Measurements from ENCODE around the gene FGF14. TPM values are rescaled to one million over a fixed set of nuclear protein-coding genes. Genes with fewer than 3 reads are reported as not detected.

Gene FGF14
- total RNA-seq, 3 donors from 2014 or later: 0.43 to 2.5 (median 0.70) TPM

DNA sequence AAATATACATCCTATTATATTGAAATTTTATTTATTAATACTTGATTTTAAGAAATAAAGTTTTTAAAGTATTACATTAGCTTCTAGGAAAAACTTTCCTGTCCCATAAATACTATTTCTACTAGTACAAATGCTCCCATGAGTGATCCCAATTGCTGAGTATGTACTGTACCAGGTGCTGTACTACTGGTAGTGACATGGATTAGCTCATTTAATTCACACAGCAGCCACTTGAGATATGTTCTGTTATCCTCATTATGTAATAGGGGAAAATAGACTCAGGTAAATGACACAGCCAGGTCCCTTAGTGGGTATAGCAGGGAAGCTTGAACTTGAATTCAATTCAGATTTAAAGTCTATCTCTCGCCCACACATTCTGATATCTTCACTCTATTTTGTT is 363.1 kb downstream of the FGF14 start:
- no peaks in the 10 kb centered on the region for H3K9me3 ChIP-seq
- DNase-seq: no peak
- no peak for ATAC-seq
- intact Hi-C loops (cut with DNase I, micrococcal nuclease): no loop called here
- H3K4me3 ChIP-seq: no peak overlapping the region
- H3K4me1 ChIP-seq (ENCODE audit: low read depth): no peaks in the 10 kb centered on the region
- H3K36me3 ChIP-seq (ENCODE audit: low read depth): no peaks in the 10 kb centered on the region
- TF ChIP-seq CTCF (IDR thresholded peaks at IDR 0.05): no peak

GRCh38 chr13:102035969-102036368 is 365.9 kb downstream of the FGF14 start:
- no peak for ATAC-seq
- DNase-seq: no peak
- no peaks in the 10 kb centered on the region for H3K36me3 ChIP-seq (ENCODE audit: low read depth)
- intact Hi-C loops (cut with DNase I, micrococcal nuclease): no loop called here
- H3K4me1 ChIP-seq (ENCODE audit: low read depth): no peaks in the 10 kb centered on the region
- TF ChIP-seq CTCF (IDR thresholded peaks at IDR 0.05): no peak
- H3K9me3 ChIP-seq: no peaks in the 10 kb centered on the region
- H3K4me3 ChIP-seq: no peak overlapping the region

GRCh38 chr13:102033857-102034331 is 368.0 kb downstream of the FGF14 start:
- Histone ChIP-seq H3K4me1 (ENCODE audit: low read depth) (no peaks in the 10 kb centered on the region), H3K4me3 (no peak overlapping the region), H3K9me3 (no peaks in the 10 kb centered on the region), H3K36me3 (ENCODE audit: low read depth) (no peaks in the 10 kb centered on the region)
- intact Hi-C loops (cut with DNase I, micrococcal nuclease): no loop called here
- no peak for ATAC-seq
- TF ChIP-seq CTCF (IDR thresholded peaks at IDR 0.05): no peak
- DNase-seq: no peak

DNA sequence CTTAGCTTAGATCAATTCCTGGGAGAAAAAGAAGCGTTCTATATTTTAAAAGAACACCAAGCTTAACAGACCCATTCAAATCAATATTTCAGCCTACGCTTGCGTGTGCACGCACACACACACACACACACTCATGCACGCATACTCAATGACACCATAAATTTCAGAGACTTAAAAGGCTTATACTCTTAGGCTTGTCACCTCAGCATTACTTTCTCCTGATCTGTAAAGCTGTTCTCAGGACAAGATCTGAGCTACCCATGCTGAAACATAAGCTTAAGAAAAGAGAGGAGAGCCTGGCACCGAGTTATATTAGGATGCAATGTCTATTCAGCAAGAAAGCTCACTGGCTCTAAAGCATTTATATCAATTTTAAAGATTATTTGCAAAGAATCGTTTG is 368.5 kb downstream of the FGF14 start:
- Histone ChIP-seq H3K9me3 (no peaks in the 10 kb centered on the region), H3K4me1 (ENCODE audit: low read depth) (no peaks in the 10 kb centered on the region), H3K4me3 (no peak overlapping the region), H3K36me3 (ENCODE audit: low read depth) (no peaks in the 10 kb centered on the region)
- no peak for TF ChIP-seq CTCF (IDR thresholded peaks at IDR 0.05)
- ATAC-seq: no peak
- intact Hi-C loops (cut with DNase I, micrococcal nuclease): no loop called here
- DNase-seq: no peak

DNA sequence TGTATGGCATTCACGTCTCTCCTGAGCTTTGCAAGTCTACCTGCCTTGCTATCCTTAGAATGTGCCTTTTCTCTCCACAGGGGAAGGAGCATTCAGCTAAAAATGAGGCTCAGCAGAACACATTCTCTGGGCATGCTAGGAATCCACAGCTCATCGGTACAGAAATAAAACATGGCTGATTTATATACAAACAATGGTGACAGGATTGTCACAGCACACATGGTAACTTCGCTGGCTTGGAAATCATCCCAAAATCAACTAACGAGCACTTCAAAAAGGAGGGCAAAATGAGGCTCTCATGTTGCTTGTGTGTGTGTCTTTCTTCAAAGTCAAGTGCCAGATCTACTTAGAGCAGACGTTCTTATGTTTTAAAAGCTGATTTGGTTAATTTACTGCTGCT is 373.0 kb downstream of the FGF14 start:
- ATAC-seq: no peak
- Histone ChIP-seq H3K4me1 (ENCODE audit: low read depth) (no peaks in the 10 kb centered on the region), H3K4me3 (no peak overlapping the region), H3K36me3 (ENCODE audit: low read depth) (no peaks in the 10 kb centered on the region), H3K9me3 (no peaks in the 10 kb centered on the region)
- TF ChIP-seq CTCF (IDR thresholded peaks at IDR 0.05): no peak
- no peak for DNase-seq
- intact Hi-C loops (cut with DNase I, micrococcal nuclease): no loop called here

- no peak for TF ChIP-seq CTCF (IDR thresholded peaks at IDR 0.05)
- ATAC-seq (no peak), DNase-seq (no peak)
- no peaks in the 10 kb centered on the region for H3K36me3 ChIP-seq (ENCODE audit: low read depth)
- H3K4me3 ChIP-seq: no peak overlapping the region
- intact Hi-C loops (cut with DNase I, micrococcal nuclease): no loop called here
- H3K4me1 ChIP-seq (ENCODE audit: low read depth): no peaks in the 10 kb centered on the region
- H3K9me3 ChIP-seq: no peaks in the 10 kb centered on the region
Measured at GRCh38 chr13:102028206-102028605, 373.6 kb downstream of the FGF14 start.
